ENCODE measurements around the gene USP37.

USP37 gene

GRCh38 chr2:218523651-218524050 is 44.5 kb downstream of the USP37 start:
- no peaks in the 10 kb centered on the region for H3K27me3 Mint-ChIP-seq
- ATAC-seq (ENCODE audit: low read depth) (no peak), DNase-seq (ENCODE audit: low spot score in 2 of 2) (no peak)
- H3K9me3 Mint-ChIP-seq: peaks cover 3% of the 10 kb centered on the region
- no peak overlapping the region for H3K27ac Mint-ChIP-seq
- H3K4me3 Mint-ChIP-seq: no peak overlapping the region
- peaks cover 30% of the 10 kb centered on the region for H3K36me3 Mint-ChIP-seq
- H3K4me1 Mint-ChIP-seq: no peaks in the 10 kb centered on the region

- peaks cover 23% of the 10 kb centered on the region for H3K36me3 Mint-ChIP-seq
- H3K4me1 Mint-ChIP-seq: peaks cover 4% of the 10 kb centered on the region
- H3K9me3 Mint-ChIP-seq: peaks cover 1% of the 10 kb centered on the region
Observed at GRCh38 chr2:218518876-218519275, 49.3 kb downstream of the USP37 start.

GRCh38 chr2:218517434-218518206 is 50.5 kb downstream of the USP37 start:
- Mint-ChIP-seq H3K4me3 (no peak overlapping the region), H3K4me1 (peaks cover 4% of the 10 kb centered on the region), H3K36me3 (peaks cover 20% of the 10 kb centered on the region), H3K9me3 (no peaks in the 10 kb centered on the region), H3K27ac (no peak overlapping the region), H3K27me3 (no peaks in the 10 kb centered on the region)
- ATAC-seq (ENCODE audit: low read depth) (no peak), DNase-seq (ENCODE audit: low spot score in 2 of 2) (no peak)

More at GRCh38 chr2:218518876-218519275, 49.3 kb downstream of the USP37 start:
- ATAC-seq (ENCODE audit: low read depth) (no peak), DNase-seq (ENCODE audit: low spot score in 2 of 2) (no peak)
- Mint-ChIP-seq H3K27ac (no peak overlapping the region), H3K27me3 (no peaks in the 10 kb centered on the region), H3K4me3 (no peak overlapping the region)

GRCh38 chr2:218516614-218517013 is 51.5 kb downstream of the USP37 start:
- Mint-ChIP-seq H3K27ac (no peak overlapping the region), H3K4me1 (peaks cover 4% of the 10 kb centered on the region), H3K9me3 (no peaks in the 10 kb centered on the region), H3K36me3 (peaks cover 21% of the 10 kb centered on the region), H3K27me3 (no peaks in the 10 kb centered on the region), H3K4me3 (no peak overlapping the region)
- DNase-seq (ENCODE audit: low spot score in 2 of 2) (no peak), ATAC-seq (ENCODE audit: low read depth) (no peak)

- no peaks in the 10 kb centered on the region for H3K9me3 Mint-ChIP-seq
- peaks cover 4% of the 10 kb centered on the region for H3K4me1 Mint-ChIP-seq
- H3K27ac Mint-ChIP-seq: no peak overlapping the region
- H3K36me3 Mint-ChIP-seq: peaks cover 22% of the 10 kb centered on the region
- DNase-seq (ENCODE audit: low spot score in 2 of 2): no peak
- ATAC-seq (ENCODE audit: low read depth): no peak
- no peaks in the 10 kb centered on the region for H3K27me3 Mint-ChIP-seq
- no peak overlapping the region for H3K4me3 Mint-ChIP-seq
Observed at GRCh38 chr2:218513676-218514075, 54.5 kb downstream of the USP37 start.

- Mint-ChIP-seq H3K27me3 (no peaks in the 10 kb centered on the region), H3K4me1 (no peaks in the 10 kb centered on the region), H3K4me3 (no peak overlapping the region), H3K9me3 (no peaks in the 10 kb centered on the region), H3K27ac (peak overlapping the region; percentile 19), H3K36me3 (peaks cover 21% of the 10 kb centered on the region)
- ATAC-seq (ENCODE audit: low read depth) (no peak), DNase-seq (ENCODE audit: low spot score in 2 of 2) (no peak)
Observed at GRCh38 chr2:218508299-218508698, 59.9 kb downstream of the USP37 start.

GRCh38 chr2:218505754-218506371 is 62.3 kb downstream of the USP37 start:
- Mint-ChIP-seq H3K36me3 (peaks cover 27% of the 10 kb centered on the region), H3K9me3 (no peaks in the 10 kb centered on the region), H3K27me3 (no peaks in the 10 kb centered on the region), H3K27ac (no peak overlapping the region), H3K4me3 (no peak overlapping the region), H3K4me1 (no peaks in the 10 kb centered on the region)
- no peak for DNase-seq (ENCODE audit: low spot score in 2 of 2)
- ATAC-seq (ENCODE audit: low read depth): no peak

- Mint-ChIP-seq H3K27me3 (no peaks in the 10 kb centered on the region), H3K27ac (peak overlapping the region; percentile 67), H3K36me3 (peaks cover 23% of the 10 kb centered on the region), H3K4me3 (no peak overlapping the region), H3K4me1 (no peaks in the 10 kb centered on the region), H3K9me3 (no peaks in the 10 kb centered on the region)
- DNase-seq (ENCODE audit: low spot score in 2 of 2) (no peak), ATAC-seq (ENCODE audit: low read depth) (no peak)
Observed at GRCh38 chr2:218501665-218502064, 66.5 kb downstream of the USP37 start.

GRCh38 chr2:218500501-218501060 is 67.6 kb downstream of the USP37 start:
- Mint-ChIP-seq H3K36me3 (peaks cover 26% of the 10 kb centered on the region), H3K27ac (no peak overlapping the region)

GRCh38 chr2:218485986-218486667 is 82.0 kb downstream of the USP37 start:
- Mint-ChIP-seq H3K27me3 (no peaks in the 10 kb centered on the region), H3K9me3 (no peaks in the 10 kb centered on the region), H3K36me3 (peaks cover 22% of the 10 kb centered on the region), H3K27ac (no peak overlapping the region), H3K4me1 (peaks cover 9% of the 10 kb centered on the region), H3K4me3 (no peak overlapping the region)
- DNase-seq (ENCODE audit: low spot score in 2 of 2) (no peak), ATAC-seq (ENCODE audit: low read depth) (no peak)

More at GRCh38 chr2:218500501-218501060, 67.6 kb downstream of the USP37 start:
- no peaks in the 10 kb centered on the region for H3K4me1 Mint-ChIP-seq
- no peaks in the 10 kb centered on the region for H3K27me3 Mint-ChIP-seq
- DNase-seq (ENCODE audit: low spot score in 2 of 2) (no peak), ATAC-seq (ENCODE audit: low read depth) (no peak)
- no peaks in the 10 kb centered on the region for H3K9me3 Mint-ChIP-seq
- H3K4me3 Mint-ChIP-seq: no peak overlapping the region

- H3K4me1 Mint-ChIP-seq: peaks cover 9% of the 10 kb centered on the region
- ATAC-seq (ENCODE audit: low read depth): no peak
Observed at GRCh38 chr2:218482651-218483050, 85.5 kb downstream of the USP37 start.

GRCh38 chr2:218479595-218479994 is 88.6 kb downstream of the USP37 start:
- DNase-seq (ENCODE audit: low spot score in 2 of 2) (no peak), ATAC-seq (ENCODE audit: low read depth) (no peak)
- no peak overlapping the region for H3K4me3 Mint-ChIP-seq
- H3K4me1 Mint-ChIP-seq: peaks cover 9% of the 10 kb centered on the region
- peaks cover 17% of the 10 kb centered on the region for H3K36me3 Mint-ChIP-seq
- no peaks in the 10 kb centered on the region for H3K27me3 Mint-ChIP-seq
- H3K9me3 Mint-ChIP-seq: no peaks in the 10 kb centered on the region
- no peak overlapping the region for H3K27ac Mint-ChIP-seq

More at GRCh38 chr2:218482651-218483050, 85.5 kb downstream of the USP37 start:
- no peaks in the 10 kb centered on the region for H3K27me3 Mint-ChIP-seq
- no peak overlapping the region for H3K4me3 Mint-ChIP-seq
- DNase-seq (ENCODE audit: low spot score in 2 of 2): no peak
- H3K36me3 Mint-ChIP-seq: peaks cover 23% of the 10 kb centered on the region
- no peaks in the 10 kb centered on the region for H3K9me3 Mint-ChIP-seq
- H3K27ac Mint-ChIP-seq: peak overlapping the region; percentile 47

- ATAC-seq (ENCODE audit: low read depth) (no peak), DNase-seq (ENCODE audit: low spot score in 2 of 2) (no peak)
- H3K36me3 Mint-ChIP-seq: peaks cover 17% of the 10 kb centered on the region
- no peaks in the 10 kb centered on the region for H3K27me3 Mint-ChIP-seq
- H3K27ac Mint-ChIP-seq: peak overlapping the region; percentile 50
- peaks cover 9% of the 10 kb centered on the region for H3K4me1 Mint-ChIP-seq
- H3K9me3 Mint-ChIP-seq: no peaks in the 10 kb centered on the region
- H3K4me3 Mint-ChIP-seq: no peak overlapping the region
Observed at GRCh38 chr2:218478544-218478943, 89.6 kb downstream of the USP37 start.

- DNase-seq (ENCODE audit: low spot score in 2 of 2) (no peak), ATAC-seq (ENCODE audit: low read depth) (no peak)
- H3K27ac Mint-ChIP-seq: no peak overlapping the region
- H3K27me3 Mint-ChIP-seq: no peaks in the 10 kb centered on the region
- H3K9me3 Mint-ChIP-seq: no peaks in the 10 kb centered on the region
- no peak overlapping the region for H3K4me3 Mint-ChIP-seq
- H3K4me1 Mint-ChIP-seq: peaks cover 3% of the 10 kb centered on the region
- H3K36me3 Mint-ChIP-seq: peaks cover 22% of the 10 kb centered on the region
Observed at GRCh38 chr2:218477247-218477646, 90.9 kb downstream of the USP37 start.
